GM19467 (cell line): Measurements from ENCODE around the gene WDR44.
"Not testable (repeated sequence)": the region's sequence is repeated elsewhere in the genome, so short reads cannot be mapped to it uniquely, and the experiment has no call there.

Experiments used
- ATAC-seq: cut with Tn5 transposase; IDR thresholded peaks from one replicate; pipeline ENCODE4 v1.9.1; 2021; ENCODE audit warnings: mild to moderate bottlenecking, moderate library complexity; ENCODE audit not compliant: unreplicated experiment

WDR44 gene

GRCh38 chrX:118345464-118346257 is at the start of gene WDR44:
Gene WDR44 (plus strand): TSS chrX:118346106. CDS start chrX:118346504, 398 bp downstream.
- peak; percentile 86 for ATAC-seq

- not testable (repeated sequence) for ATAC-seq
Measured at GRCh38 chrX:118305827-118306226, 40.1 kb upstream of the WDR44 start.

GRCh38 chrX:118315529-118315928 is 30.4 kb upstream of the WDR44 start:
- ATAC-seq = no peak

- no peak for ATAC-seq
Measured at GRCh38 chrX:118324588-118324987, 21.3 kb upstream of the WDR44 start.

- no peak for ATAC-seq
Measured at GRCh38 chrX:118325453-118325852, 20.5 kb upstream of the WDR44 start.

GRCh38 chrX:118329175-118329574 is 16.7 kb upstream of the WDR44 start:
- no peak for ATAC-seq

GRCh38 chrX:118337687-118338086 is 8.2 kb upstream of the WDR44 start:
- ATAC-seq = no peak

- ATAC-seq = no peak
Measured at GRCh38 chrX:118338930-118339329, 7.0 kb upstream of the WDR44 start.

- no peak for ATAC-seq
Measured at GRCh38 chrX:118345045-118345463, 852 bp upstream of the WDR44 start.

GRCh38 chrX:118346258-118347094 is 570 bp downstream of the WDR44 start:
- ATAC-seq = peak; percentile 32

- ATAC-seq = no peak
Measured at GRCh38 chrX:118347131-118347530, 1.2 kb downstream of the WDR44 start.

GRCh38 chrX:118347736-118348135 is 1.8 kb downstream of the WDR44 start:
- no peak for ATAC-seq

- no peak for ATAC-seq
Measured at GRCh38 chrX:118348186-118348810, 2.4 kb downstream of the WDR44 start.

GRCh38 chrX:118349188-118349587 is 3.3 kb downstream of the WDR44 start:
- ATAC-seq = no peak

GRCh38 chrX:118350221-118350620 is 4.3 kb downstream of the WDR44 start:
- ATAC-seq = no peak

GRCh38 chrX:118350706-118351105 is 4.8 kb downstream of the WDR44 start:
- ATAC-seq = no peak

GRCh38 chrX:118352566-118352965 is 6.7 kb downstream of the WDR44 start:
- ATAC-seq = no peak

GRCh38 chrX:118353081-118353850 is 7.4 kb downstream of the WDR44 start:
- no peak for ATAC-seq

- ATAC-seq = no peak
Measured at GRCh38 chrX:118355225-118355920, 9.5 kb downstream of the WDR44 start.

- ATAC-seq = no peak
Measured at GRCh38 chrX:118356154-118356701, 10.3 kb downstream of the WDR44 start.
